Measurements from ENCODE around the gene TMEM128. TPM values are rescaled to one million over a fixed set of nuclear protein-coding genes. Genes with fewer than 3 reads are reported as not detected.

Gene TMEM128
- total RNA-seq: 10 to 100 TPM; 15.0 to 21.2 TPM

GRCh38 chr4:4248029-4248884 lies at the start of gene TMEM128:
TMEM128 (minus strand) TSS chr4:4248223; CDS start chr4:4248202, 21 bp downstream.
- H3K36me3 Mint-ChIP-seq: peaks cover 22% of the 10 kb centered on the region
- H3K4me1 Mint-ChIP-seq (ENCODE audit: low read depth in 2 of 2): peaks cover 26 to 31% of the 10 kb centered on the region in 2 donors
- H3K4me3 Mint-ChIP-seq: peak within 1 kb of the TSS; percentile 96
- H3K27ac Mint-ChIP-seq: peak within 1 kb of the TSS; percentile 98 to 99
- peak; percentile 97 to 99 for ATAC-seq
- DNase-seq (ENCODE audit: low spot score): peak; percentile 93
- H3K27me3 Mint-ChIP-seq: no peaks in the 10 kb centered on the region
- H3K9me3 Mint-ChIP-seq: no peaks in the 10 kb centered on the region

- Mint-ChIP-seq H3K27ac (no peak overlapping the region), H3K4me1 (ENCODE audit: low read depth in 2 of 2) (peaks cover 30 to 34% of the 10 kb centered on the region in 2 donors)
Measured at GRCh38 chr4:4296283-4296846, 48.3 kb upstream of the TMEM128 start.

GRCh38 chr4:4293279-4293678 lies 45.3 kb upstream of the TMEM128 start:
- Mint-ChIP-seq H3K36me3 (peaks cover 9% of the 10 kb centered on the region), H3K27me3 (no peaks in the 10 kb centered on the region), H3K4me3 (peak overlapping the region; percentile 49), H3K4me1 (ENCODE audit: low read depth in 2 of 2) (peaks cover 44 to 53% of the 10 kb centered on the region in 2 donors), H3K9me3 (no peaks in the 10 kb centered on the region), H3K27ac (no peak overlapping the region)
- ATAC-seq: no peak
- no peak for DNase-seq (ENCODE audit: low spot score)

More at GRCh38 chr4:4296283-4296846, 48.3 kb upstream of the TMEM128 start:
- H3K4me3 Mint-ChIP-seq: no peak overlapping the region
- DNase-seq (ENCODE audit: low spot score) (no peak), ATAC-seq (no peak)
- H3K9me3 Mint-ChIP-seq: no peaks in the 10 kb centered on the region
- H3K36me3 Mint-ChIP-seq: peaks cover 9% of the 10 kb centered on the region
- H3K27me3 Mint-ChIP-seq: no peaks in the 10 kb centered on the region

- DNase-seq (ENCODE audit: low spot score) (peak; percentile 97), ATAC-seq (peak; percentile 93 to 97)
- Mint-ChIP-seq H3K9me3 (no peaks in the 10 kb centered on the region), H3K4me3 (peak within 1 kb of the TSS; percentile 95), H3K27me3 (no peaks in the 10 kb centered on the region), H3K4me1 (ENCODE audit: low read depth in 2 of 2) (peaks cover 44 to 64% of the 10 kb centered on the region in 2 donors), H3K27ac (peak within 1 kb of the TSS; percentile 84 to 88), H3K36me3 (peaks cover 16% of the 10 kb centered on the region)
Measured at GRCh38 chr4:4289941-4290850, 42.2 kb upstream of the TMEM128 start, which contains the start of the genes LYAR and ZBTB49. LYAR (minus strand) TSS chr4:4290154; CDS start chr4:4283742, 6,412 bp downstream. ZBTB49 (plus strand) TSS chr4:4290251; CDS start chr4:4299946, 9,695 bp downstream.

- Mint-ChIP-seq H3K27ac (peak overlapping the region; percentile 84 to 88), H3K9me3 (no peaks in the 10 kb centered on the region), H3K4me1 (ENCODE audit: low read depth in 2 of 2) (peaks cover 42 to 61% of the 10 kb centered on the region in 2 donors), H3K4me3 (peak overlapping the region; percentile 95), H3K27me3 (no peaks in the 10 kb centered on the region), H3K36me3 (peaks cover 12% of the 10 kb centered on the region)
- DNase-seq (ENCODE audit: low spot score): no peak
- peak; percentile 7 to 18 for ATAC-seq
Measured at GRCh38 chr4:4289597-4289940, 41.5 kb upstream of the TMEM128 start.

GRCh38 chr4:4289055-4289454 lies 41.0 kb upstream of the TMEM128 start:
- ATAC-seq (no peak), DNase-seq (ENCODE audit: low spot score) (no peak)
- Mint-ChIP-seq H3K27ac (peak overlapping the region; percentile 84 to 88), H3K36me3 (peaks cover 12% of the 10 kb centered on the region), H3K27me3 (no peaks in the 10 kb centered on the region), H3K4me1 (ENCODE audit: low read depth in 2 of 2) (peaks cover 42 to 61% of the 10 kb centered on the region in 2 donors), H3K4me3 (peak overlapping the region; percentile 95), H3K9me3 (no peaks in the 10 kb centered on the region)

- H3K4me3 Mint-ChIP-seq: peak overlapping the region; percentile 95
- ATAC-seq (no peak), DNase-seq (ENCODE audit: low spot score) (no peak)
- peak overlapping the region in 1 of 2 donors; percentile 88 for H3K27ac Mint-ChIP-seq
- H3K4me1 Mint-ChIP-seq (ENCODE audit: low read depth in 2 of 2): peaks cover 38 to 60% of the 10 kb centered on the region in 2 donors
- no peaks in the 10 kb centered on the region for H3K9me3 Mint-ChIP-seq
- no peaks in the 10 kb centered on the region for H3K27me3 Mint-ChIP-seq
- peaks cover 12% of the 10 kb centered on the region for H3K36me3 Mint-ChIP-seq
Measured at GRCh38 chr4:4288098-4288497, 40.1 kb upstream of the TMEM128 start.

GRCh38 chr4:4284827-4285618 lies 37.0 kb upstream of the TMEM128 start:
- Mint-ChIP-seq H3K4me1 (ENCODE audit: low read depth in 2 of 2) (peaks cover 33 to 46% of the 10 kb centered on the region in 2 donors), H3K27ac (peak overlapping the region; percentile 50 to 61), H3K9me3 (no peaks in the 10 kb centered on the region), H3K4me3 (no peak overlapping the region), H3K27me3 (no peaks in the 10 kb centered on the region), H3K36me3 (peaks cover 14% of the 10 kb centered on the region)
- DNase-seq (ENCODE audit: low spot score) (no peak), ATAC-seq (no peak)

GRCh38 chr4:4281787-4282186 lies 33.8 kb upstream of the TMEM128 start:
- DNase-seq (ENCODE audit: low spot score) (no peak), ATAC-seq (no peak)
- Mint-ChIP-seq H3K36me3 (peaks cover 22% of the 10 kb centered on the region), H3K27me3 (no peaks in the 10 kb centered on the region), H3K27ac (peak overlapping the region in 1 of 2 donors; percentile 11), H3K9me3 (no peaks in the 10 kb centered on the region), H3K4me1 (ENCODE audit: low read depth in 2 of 2) (peaks cover 16 to 18% of the 10 kb centered on the region in 2 donors), H3K4me3 (no peak overlapping the region)

- Mint-ChIP-seq H3K4me3 (no peak overlapping the region), H3K9me3 (no peaks in the 10 kb centered on the region), H3K27ac (no peak overlapping the region), H3K4me1 (ENCODE audit: low read depth in 2 of 2) (peaks cover 11 to 12% of the 10 kb centered on the region in 2 donors), H3K36me3 (peaks cover 25% of the 10 kb centered on the region), H3K27me3 (no peaks in the 10 kb centered on the region)
- DNase-seq (ENCODE audit: low spot score) (no peak), ATAC-seq (no peak)
Measured at GRCh38 chr4:4277531-4277930, 29.5 kb upstream of the TMEM128 start.

- no peak for DNase-seq (ENCODE audit: low spot score)
- H3K4me1 Mint-ChIP-seq (ENCODE audit: low read depth in 2 of 2): peaks cover 31 to 33% of the 10 kb centered on the region in 2 donors
- no peak overlapping the region for H3K4me3 Mint-ChIP-seq
- peaks cover 16% of the 10 kb centered on the region for H3K36me3 Mint-ChIP-seq
- H3K9me3 Mint-ChIP-seq: no peaks in the 10 kb centered on the region
- peak overlapping the region in 1 of 2 donors; percentile 15 for H3K27ac Mint-ChIP-seq
- no peak for ATAC-seq
- no peaks in the 10 kb centered on the region for H3K27me3 Mint-ChIP-seq
Measured at GRCh38 chr4:4274226-4274625, 26.2 kb upstream of the TMEM128 start.

GRCh38 chr4:4271912-4272311 lies 23.9 kb upstream of the TMEM128 start:
- Mint-ChIP-seq H3K9me3 (no peaks in the 10 kb centered on the region), H3K4me1 (ENCODE audit: low read depth in 2 of 2) (peaks cover 39 to 44% of the 10 kb centered on the region in 2 donors), H3K4me3 (no peak overlapping the region), H3K36me3 (peaks cover 21% of the 10 kb centered on the region), H3K27me3 (no peaks in the 10 kb centered on the region), H3K27ac (peak overlapping the region in 1 of 2 donors; percentile 95)
- ATAC-seq: no peak
- no peak for DNase-seq (ENCODE audit: low spot score)

Measured in natural killer cell treated with Interleukin-12 subunit alpha and Interleukin-12 subunit beta and Interleukin-15 and Interleukin-18, amount 100 ng/mL, for 72 hours (primary cell).